GM18526 (cell line): ENCODE data around the gene GABARAP.

Experiments used
- POLR2A ChIP-seq: IDR thresholded peaks from 3 replicates; pipeline ENCODE4 v1.6.1; 2011; ENCODE audit not compliant: insufficient read length; ENCODE audit errors: extremely low read depth

The GABARAP gene

DNA sequence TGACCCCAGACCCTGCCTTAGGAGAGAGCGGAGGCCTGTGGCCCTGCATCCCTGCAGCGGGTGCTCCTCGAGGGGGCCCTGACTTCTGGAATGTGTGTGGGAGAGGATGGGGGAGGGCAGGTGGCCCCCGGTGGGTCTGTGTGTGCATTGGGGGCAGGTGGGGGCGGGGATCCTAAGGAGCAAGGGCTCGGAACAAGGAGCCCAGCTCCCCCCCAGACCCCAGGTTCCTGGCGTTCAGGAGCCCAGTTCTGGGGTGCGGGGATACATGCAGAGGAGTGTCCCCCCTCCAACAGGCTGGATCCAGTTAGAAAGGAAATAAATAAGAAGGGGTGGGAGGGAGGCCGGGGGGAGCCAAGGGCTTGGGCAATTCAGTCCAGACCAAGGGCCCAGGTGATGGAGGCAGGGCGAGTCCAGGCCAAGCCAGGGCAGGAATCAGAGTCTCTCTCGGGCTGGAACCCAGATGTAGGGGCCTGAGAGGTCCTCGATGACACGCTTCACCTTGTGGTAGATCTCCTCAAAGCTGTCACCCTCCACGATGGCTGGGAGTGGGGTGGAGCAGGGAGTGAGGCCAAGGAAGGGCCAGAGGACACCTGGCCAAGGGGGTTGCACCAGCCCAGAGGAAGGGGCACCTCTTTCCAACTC, 51.9 kb downstream of the GABARAP start:
- no peak for TF ChIP-seq POLR2A
